ENCODE data around the gene ADGRB3. TPM values are rescaled to one million over a fixed set of nuclear protein-coding genes. Genes with fewer than 3 reads are reported as not detected.
"Not testable (repeated sequence)": the region's sequence is repeated elsewhere in the genome, so short reads cannot be mapped to it uniquely, and the experiment has no call there.

Gene ADGRB3
- total RNA-seq, 4 donors from 2014 or later = 5.3 to 15.6 (median 7.6) TPM

DNA sequence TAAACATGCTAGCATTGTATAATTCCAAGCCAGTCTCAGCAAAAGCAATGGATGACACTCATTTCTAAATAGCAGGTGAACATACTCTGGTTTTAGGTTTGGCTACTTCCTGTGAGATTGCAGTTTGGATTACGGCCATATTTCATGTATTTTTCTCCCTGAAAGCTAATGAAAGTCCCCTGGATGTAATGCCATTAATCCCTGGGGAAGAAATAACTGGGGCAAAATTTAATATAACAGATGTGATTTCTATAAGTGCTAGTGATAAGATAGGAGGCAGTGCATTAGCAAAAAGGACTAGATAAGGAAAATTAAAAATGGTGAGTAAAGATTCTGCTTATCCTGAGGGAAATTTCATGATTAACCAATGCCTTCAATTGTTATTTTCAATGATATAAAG, 238.2 kb downstream of the ADGRB3 start:
- no peaks in the 10 kb centered on the region for H3K27me3 ChIP-seq
- no peaks in the 10 kb centered on the region for H3K9me3 ChIP-seq
- TF ChIP-seq POLR2A (IDR thresholded peaks at IDR 0.05) = no peak
- TF ChIP-seq, protein P1, sequence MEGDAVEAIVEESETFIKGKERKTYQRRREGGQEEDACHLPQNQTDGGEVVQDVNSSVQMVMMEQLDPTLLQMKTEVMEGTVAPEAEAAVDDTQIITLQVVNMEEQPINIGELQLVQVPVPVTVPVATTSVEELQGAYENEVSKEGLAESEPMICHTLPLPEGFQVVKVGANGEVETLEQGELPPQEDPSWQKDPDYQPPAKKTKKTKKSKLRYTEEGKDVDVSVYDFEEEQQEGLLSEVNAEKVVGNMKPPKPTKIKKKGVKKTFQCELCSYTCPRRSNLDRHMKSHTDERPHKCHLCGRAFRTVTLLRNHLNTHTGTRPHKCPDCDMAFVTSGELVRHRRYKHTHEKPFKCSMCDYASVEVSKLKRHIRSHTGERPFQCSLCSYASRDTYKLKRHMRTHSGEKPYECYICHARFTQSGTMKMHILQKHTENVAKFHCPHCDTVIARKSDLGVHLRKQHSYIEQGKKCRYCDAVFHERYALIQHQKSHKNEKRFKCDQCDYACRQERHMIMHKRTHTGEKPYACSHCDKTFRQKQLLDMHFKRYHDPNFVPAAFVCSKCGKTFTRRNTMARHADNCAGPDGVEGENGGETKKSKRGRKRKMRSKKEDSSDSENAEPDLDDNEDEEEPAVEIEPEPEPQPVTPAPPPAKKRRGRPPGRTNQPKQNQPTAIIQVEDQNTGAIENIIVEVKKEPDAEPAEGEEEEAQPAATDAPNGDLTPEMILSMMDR (IDR thresholded peaks at IDR 0.05) = no peak
- H3K27ac ChIP-seq = no peak overlapping the region
- H3K36me3 ChIP-seq = no peaks in the 10 kb centered on the region
- no peak for DNase-seq
- H3K4me1 ChIP-seq = no peaks in the 10 kb centered on the region
- intact Hi-C loops (cut with DNase I; ENCODE audit: low total_unique reads) = no loop called here
- H3K4me3 ChIP-seq = no peak overlapping the region

- TF ChIP-seq, protein P1 (IDR thresholded peaks at IDR 0.05) = no peak
- TF ChIP-seq POLR2A (IDR thresholded peaks at IDR 0.05) = no peak
- H3K27me3 ChIP-seq = no peaks in the 10 kb centered on the region
- intact Hi-C loops (cut with DNase I; ENCODE audit: low total_unique reads) = no loop called here
- no peak overlapping the region for H3K4me3 ChIP-seq
- DNase-seq = no peak
- H3K36me3 ChIP-seq = no peaks in the 10 kb centered on the region
- no peaks in the 10 kb centered on the region for H3K9me3 ChIP-seq
- no peaks in the 10 kb centered on the region for H3K4me1 ChIP-seq
- no peak overlapping the region for H3K27ac ChIP-seq
These were observed 239.7 kb downstream of the ADGRB3 start for GRCh38 chr6:68874747-68875146.

GRCh38 chr6:68875403-68875802, 240.3 kb downstream of the ADGRB3 start:
- no peak for DNase-seq
- H3K9me3 ChIP-seq = no peaks in the 10 kb centered on the region
- no peaks in the 10 kb centered on the region for H3K4me1 ChIP-seq
- no peak overlapping the region for H3K4me3 ChIP-seq
- no peaks in the 10 kb centered on the region for H3K36me3 ChIP-seq
- H3K27me3 ChIP-seq = no peaks in the 10 kb centered on the region
- intact Hi-C loops (cut with DNase I; ENCODE audit: low total_unique reads) = no loop called here
- TF ChIP-seq, protein P1 (IDR thresholded peaks at IDR 0.05) = no peak
- no peak for TF ChIP-seq POLR2A (IDR thresholded peaks at IDR 0.05)
- no peak overlapping the region for H3K27ac ChIP-seq

DNA sequence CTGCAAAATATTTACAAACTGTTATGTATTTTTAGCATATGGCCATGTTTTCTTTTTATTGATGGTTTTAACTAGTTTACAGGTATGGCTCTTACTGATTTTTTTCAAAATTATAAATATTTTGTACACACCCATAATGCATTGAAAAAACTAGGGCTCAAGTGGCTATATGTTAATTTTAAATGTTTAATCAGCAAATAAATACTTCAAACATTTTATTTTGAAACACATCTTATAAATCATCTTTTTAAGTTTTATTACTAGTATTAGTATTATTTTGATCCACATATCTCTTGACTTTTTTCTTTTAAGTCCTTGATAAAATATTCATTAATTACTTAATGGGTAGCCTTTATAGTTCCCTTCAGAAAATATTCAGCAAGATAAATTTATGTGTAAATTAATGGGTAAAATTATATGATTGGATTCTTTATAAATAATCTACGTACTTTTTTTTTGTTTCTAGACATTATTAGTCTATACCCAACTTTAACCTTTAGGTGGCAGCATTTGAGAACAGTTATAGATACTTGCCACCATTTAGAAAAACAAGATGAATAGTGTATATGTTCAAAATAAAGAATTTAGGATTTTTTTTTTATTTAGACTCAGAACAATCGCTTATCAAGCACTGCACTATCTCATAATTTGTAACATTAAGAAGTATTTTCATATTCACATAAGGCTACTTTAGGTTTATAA, 241.9 kb downstream of the ADGRB3 start:
- Histone ChIP-seq H3K4me1 (no peaks in the 10 kb centered on the region), H3K36me3 (no peaks in the 10 kb centered on the region), H3K27me3 (no peaks in the 10 kb centered on the region), H3K27ac (no peak overlapping the region), H3K4me3 (no peak overlapping the region), H3K9me3 (no peaks in the 10 kb centered on the region)
- TF ChIP-seq, protein P1 (IDR thresholded peaks at IDR 0.05) = no peak
- TF ChIP-seq POLR2A (IDR thresholded peaks at IDR 0.05) = no peak
- intact Hi-C loops (cut with DNase I; ENCODE audit: low total_unique reads) = no loop called here
- no peak for DNase-seq

DNA sequence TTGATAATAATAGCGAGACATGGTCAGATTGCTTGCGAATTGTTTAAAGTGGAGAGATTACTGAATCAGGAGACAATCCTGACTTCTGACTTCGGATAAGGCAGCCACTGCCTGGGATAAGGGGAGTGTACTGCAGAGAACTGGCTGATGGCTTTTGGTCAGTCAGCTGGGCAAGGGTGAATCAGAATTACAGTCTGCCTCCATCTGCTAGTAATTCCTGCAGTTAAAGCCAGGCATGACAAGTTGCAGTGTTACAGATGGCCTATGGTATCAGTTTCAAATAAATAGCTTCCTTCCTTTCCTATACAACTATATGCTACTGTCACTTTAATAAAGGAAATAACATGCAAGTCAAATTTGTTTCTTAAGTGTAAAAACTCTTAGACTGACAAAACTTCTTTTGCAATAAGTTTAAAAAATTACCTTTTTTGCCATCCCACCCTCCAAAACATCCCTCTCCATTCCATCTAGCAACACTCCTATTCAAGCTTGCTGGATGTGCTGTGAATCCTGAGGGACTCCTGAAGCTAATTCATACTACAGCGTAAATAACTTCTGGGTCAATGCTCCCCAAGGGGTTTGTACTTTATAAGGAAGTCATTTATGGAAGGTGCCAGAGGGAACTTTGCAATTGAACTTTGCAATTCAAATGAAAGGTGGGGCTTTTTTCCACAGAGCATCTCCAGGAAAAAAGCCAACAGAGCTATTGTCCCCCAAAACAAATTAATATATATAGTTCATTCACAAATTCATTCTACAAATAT, 245.2 kb downstream of the ADGRB3 start:
- no peak for TF ChIP-seq POLR2A (IDR thresholded peaks at IDR 0.05)
- TF ChIP-seq, protein P1 (IDR thresholded peaks at IDR 0.05) = no peak
- Histone ChIP-seq H3K9me3 (no peaks in the 10 kb centered on the region), H3K4me1 (no peaks in the 10 kb centered on the region), H3K27ac (no peak overlapping the region), H3K36me3 (no peaks in the 10 kb centered on the region), H3K27me3 (no peaks in the 10 kb centered on the region), H3K4me3 (no peak overlapping the region)
- DNase-seq = no peak
- intact Hi-C loops (cut with DNase I; ENCODE audit: low total_unique reads) = no loop called here

DNA sequence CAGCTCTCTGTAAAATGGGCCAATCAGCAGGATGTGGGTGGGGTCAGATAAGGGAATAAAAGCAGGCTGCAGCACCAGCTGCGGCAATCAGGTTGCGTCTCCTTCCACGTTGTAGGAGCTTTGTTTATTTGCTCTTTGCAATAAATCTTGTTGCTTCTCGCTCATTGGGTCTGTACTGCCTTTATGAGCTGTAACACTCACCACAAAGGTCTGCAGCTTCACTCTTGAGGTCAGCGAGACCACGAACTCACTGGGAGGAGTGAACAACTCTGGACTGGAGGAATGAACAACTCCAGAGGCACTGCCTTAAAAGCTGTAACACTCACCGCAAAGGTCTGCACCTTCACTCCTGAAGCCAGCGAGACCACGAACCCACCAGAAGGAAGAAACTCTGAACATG, 248.2 kb downstream of the ADGRB3 start:
- H3K27ac ChIP-seq; H3K4me3 ChIP-seq; H3K27me3 ChIP-seq; H3K4me1 ChIP-seq; H3K9me3 ChIP-seq; H3K36me3 ChIP-seq; intact Hi-C loops (cut with DNase I; ENCODE audit: low total_unique reads); DNase-seq: not testable (repeated sequence)
